Stomach smooth muscle (tissue), 2 donors: ENCODE data around the gene HOXB9.

ENCODE experiments used
- H3K27ac ChIP-seq: one replicate; pipeline ENCODE4 v1.7.0; 2013; ENCODE audit warnings: mild to moderate bottlenecking, low read length, inconsistent platforms
- H3K27me3 ChIP-seq, 2 donors: one replicate each; pipeline ENCODE4 v1.7.0; 2013; ENCODE audit warnings: low read length in 2 of 2; ENCODE audit not compliant: insufficient read depth in 2 of 2, control insufficient read depth in 1 of 2
- H3K36me3 ChIP-seq, 2 donors: one replicate each; pipeline ENCODE4 v1.7.0; 2013; ENCODE audit warnings: low read length in 2 of 2; ENCODE audit not compliant: control insufficient read depth in 2 of 2, insufficient read depth in 2 of 2
- H3K4me1 ChIP-seq: one replicate; pipeline ENCODE4 v1.7.0; 2013; ENCODE audit warnings: low read length; ENCODE audit not compliant: control insufficient read depth, insufficient read depth
- H3K4me3 ChIP-seq, 2 donors: one replicate each; pipeline ENCODE4 v1.7.0; 2013; ENCODE audit warnings: low read length in 2 of 2
- H3K9ac ChIP-seq, 2 donors: one replicate each; pipeline ENCODE4 v1.7.0; 2013; ENCODE audit warnings: low read length in 2 of 2, mild to moderate bottlenecking in 1 of 2
- H3K9me3 ChIP-seq, 2 donors: one replicate each; pipeline ENCODE4 v1.7.0; 2013; ENCODE audit warnings: low read length in 2 of 2; ENCODE audit not compliant: control insufficient read depth in 2 of 2
- donor health status: healthy.
- donor health status: Pancreatic carcinoma.

HOXB9 gene

DNA sequence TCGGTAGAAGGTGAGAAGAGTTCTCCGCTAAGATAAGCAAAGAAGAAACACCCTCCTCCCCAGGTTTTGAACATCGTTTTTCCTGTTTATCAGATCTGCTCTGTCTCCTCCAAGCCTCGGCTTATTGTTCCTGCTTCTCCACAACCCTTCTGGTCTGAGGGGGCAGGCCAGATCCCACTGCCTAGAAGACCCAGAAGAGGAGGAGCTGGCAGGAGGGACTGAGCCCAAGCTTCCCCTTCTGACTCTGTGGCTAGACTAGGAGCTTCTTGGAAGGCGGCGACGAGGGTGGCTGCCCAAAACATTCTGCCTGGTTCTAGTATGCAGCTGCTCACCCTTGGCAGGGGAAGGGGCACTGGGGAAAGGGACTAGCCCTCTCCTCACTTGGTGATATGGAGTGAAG is 27.4 kb downstream of the HOXB9 start:
- Histone ChIP-seq H3K9me3 (no peaks in the 10 kb centered on the region), H3K9ac (no peak overlapping the region), H3K4me3 (peak overlapping the region in 1 of 2 donors; percentile 75), H3K36me3 (no peaks in the 10 kb centered on the region), H3K27me3 (peaks cover 78 to 98% of the 10 kb centered on the region in 2 donors), H3K27ac (no peak overlapping the region), H3K4me1 (peaks cover 38% of the 10 kb centered on the region)

DNA sequence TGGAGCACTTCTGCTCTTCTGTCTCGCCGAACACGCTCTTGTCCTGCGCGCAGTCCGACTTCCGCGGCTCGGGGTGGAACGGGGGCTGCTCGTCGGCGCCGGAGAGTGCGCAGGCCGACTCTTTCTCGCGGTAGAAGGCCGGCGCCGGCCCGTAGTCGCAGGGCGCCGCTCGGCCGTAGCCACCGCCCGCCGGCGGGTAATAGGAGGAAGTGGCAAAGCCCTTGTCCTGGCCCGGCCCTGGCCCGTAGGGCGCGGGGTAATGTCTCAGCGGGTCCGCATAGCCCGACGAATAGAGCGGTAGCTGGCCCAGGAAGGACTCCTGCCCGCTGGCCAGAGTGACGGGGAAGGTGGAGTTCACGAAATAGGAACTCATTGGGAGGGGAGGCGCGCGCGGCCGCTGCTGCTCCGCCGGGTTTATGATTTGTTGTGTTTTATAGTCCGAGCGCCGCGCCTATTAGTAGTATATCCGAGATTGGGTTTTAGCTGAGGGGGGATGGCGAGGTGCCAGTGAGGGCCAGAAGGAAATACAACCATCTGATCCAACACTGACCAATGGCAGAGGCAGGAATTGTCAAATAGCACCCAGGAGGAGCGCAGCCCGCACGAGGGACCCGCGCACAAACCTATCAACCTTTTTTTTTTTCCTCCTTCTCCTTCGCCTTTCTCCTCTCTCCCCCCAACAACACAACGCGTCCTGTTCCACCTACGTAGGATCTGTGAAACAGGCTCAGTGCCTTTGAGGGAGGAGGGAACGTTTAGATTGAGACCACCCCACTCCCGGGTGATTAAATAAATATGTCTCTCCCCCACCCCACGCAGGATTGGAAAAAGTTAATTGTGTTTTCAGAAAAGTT is 28.2 kb downstream of the HOXB9 start:
- H3K9ac ChIP-seq = peak overlapping the region; percentile 17 to 42
- H3K27ac ChIP-seq = no peak overlapping the region
- H3K9me3 ChIP-seq = no peaks in the 10 kb centered on the region
- H3K4me3 ChIP-seq = peak overlapping the region; percentile 60 to 75
- peaks cover 43% of the 10 kb centered on the region for H3K4me1 ChIP-seq
- no peaks in the 10 kb centered on the region for H3K36me3 ChIP-seq
- peaks cover 74 to 97% of the 10 kb centered on the region in 2 donors for H3K27me3 ChIP-seq

GRCh38 chr17:48597528-48597777 is 28.7 kb downstream of the HOXB9 start:
- peak overlapping the region; percentile 60 to 75 for H3K4me3 ChIP-seq
- H3K27ac ChIP-seq = no peak overlapping the region
- peaks cover 47% of the 10 kb centered on the region for H3K4me1 ChIP-seq
- no peaks in the 10 kb centered on the region for H3K9me3 ChIP-seq
- peak overlapping the region; percentile 17 to 42 for H3K9ac ChIP-seq
- peaks cover 70 to 96% of the 10 kb centered on the region in 2 donors for H3K27me3 ChIP-seq
- H3K36me3 ChIP-seq = no peaks in the 10 kb centered on the region

DNA sequence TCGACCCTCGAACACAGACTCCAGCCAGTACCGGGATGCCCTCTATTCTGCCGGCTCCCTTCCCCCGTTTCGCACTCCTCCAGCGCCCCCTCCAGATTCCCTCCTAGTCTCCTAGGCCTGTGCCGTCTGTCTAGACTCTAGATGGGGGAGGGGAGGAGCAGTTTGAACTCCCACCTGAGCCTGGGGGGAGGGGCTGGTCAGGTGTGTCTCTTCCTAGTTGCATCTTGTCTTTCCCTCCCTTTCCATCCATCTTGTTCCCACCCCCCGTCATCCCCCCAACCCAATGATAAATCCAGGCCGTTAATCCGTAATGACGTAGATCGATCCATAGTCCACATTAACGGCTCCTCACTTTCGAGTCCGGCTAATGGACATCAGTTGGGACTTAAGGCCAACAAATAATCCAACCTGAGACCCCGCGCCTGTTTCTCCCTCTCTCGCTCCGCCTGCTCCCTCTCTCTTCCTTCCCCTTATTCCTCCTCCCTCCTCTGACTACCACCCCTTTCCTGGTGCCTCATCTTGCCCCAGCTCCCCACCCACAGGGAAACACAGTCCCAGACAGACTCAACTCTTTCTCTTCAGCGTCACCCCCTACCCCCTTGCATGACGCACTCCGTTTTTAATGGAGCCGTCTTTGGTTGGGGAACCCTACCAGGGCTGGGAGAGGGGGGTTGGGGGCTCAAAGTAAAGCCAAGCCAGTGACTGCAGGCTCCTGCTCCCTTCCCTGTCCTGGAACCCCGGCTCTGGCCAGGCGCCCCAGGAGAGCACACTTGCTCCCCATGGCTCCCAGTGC is 29.2 kb downstream of the HOXB9 start:
- Histone ChIP-seq H3K4me1 (peaks cover 49% of the 10 kb centered on the region), H3K9me3 (no peaks in the 10 kb centered on the region), H3K27ac (no peak overlapping the region), H3K27me3 (peaks cover 68 to 96% of the 10 kb centered on the region in 2 donors), H3K4me3 (peak overlapping the region in 1 of 2 donors; percentile 75), H3K36me3 (no peaks in the 10 kb centered on the region), H3K9ac (peak overlapping the region in 1 of 2 donors; percentile 15)

- Histone ChIP-seq H3K36me3 (no peaks in the 10 kb centered on the region), H3K27me3 (peaks cover 62 to 93% of the 10 kb centered on the region in 2 donors), H3K9me3 (no peaks in the 10 kb centered on the region), H3K9ac (no peak overlapping the region), H3K4me3 (peak overlapping the region in 1 of 2 donors; percentile 75), H3K4me1 (peaks cover 53% of the 10 kb centered on the region), H3K27ac (no peak overlapping the region)
These were observed 30.0 kb downstream of the HOXB9 start for GRCh38 chr17:48596000-48596734.

DNA sequence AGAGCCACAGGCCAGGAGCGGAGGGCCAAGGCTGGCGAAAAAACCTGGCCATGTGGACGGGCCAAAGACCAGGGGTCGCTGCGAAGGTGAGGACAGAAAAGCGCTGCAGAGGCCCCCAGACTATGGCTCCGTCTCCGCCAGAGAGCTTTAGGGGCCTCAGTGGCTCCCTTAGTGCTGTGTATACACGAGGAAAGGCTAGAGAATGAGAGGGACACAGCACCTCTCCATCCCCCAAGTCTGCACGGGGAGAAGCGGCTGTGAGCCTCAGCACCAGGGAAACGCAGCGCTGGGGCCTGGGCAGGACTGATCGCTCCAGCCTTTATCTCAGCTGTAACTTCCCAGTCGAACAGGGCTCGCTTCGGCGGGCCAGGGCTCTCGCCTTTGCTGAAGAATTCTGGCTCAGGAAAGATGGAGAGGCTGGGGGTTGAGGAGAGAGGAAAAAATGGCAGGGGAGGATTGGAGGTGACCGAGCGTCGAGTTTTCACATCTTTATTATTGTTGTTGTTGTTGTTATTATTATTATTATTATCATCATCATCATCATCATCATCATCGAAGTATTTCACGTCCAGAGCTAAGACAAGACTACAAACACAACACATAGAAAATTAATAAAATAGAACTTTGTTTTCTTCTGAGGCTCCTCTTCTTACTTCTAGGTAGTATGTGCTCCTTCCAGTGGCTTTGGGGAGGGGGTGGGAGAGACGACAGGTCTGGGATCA is 30.7 kb downstream of the HOXB9 start:
- H3K36me3 ChIP-seq = no peaks in the 10 kb centered on the region
- H3K4me1 ChIP-seq = peaks cover 56% of the 10 kb centered on the region
- H3K4me3 ChIP-seq = no peak overlapping the region
- H3K27ac ChIP-seq = no peak overlapping the region
- no peaks in the 10 kb centered on the region for H3K9me3 ChIP-seq
- no peak overlapping the region for H3K9ac ChIP-seq
- H3K27me3 ChIP-seq = peaks cover 56 to 94% of the 10 kb centered on the region in 2 donors

DNA sequence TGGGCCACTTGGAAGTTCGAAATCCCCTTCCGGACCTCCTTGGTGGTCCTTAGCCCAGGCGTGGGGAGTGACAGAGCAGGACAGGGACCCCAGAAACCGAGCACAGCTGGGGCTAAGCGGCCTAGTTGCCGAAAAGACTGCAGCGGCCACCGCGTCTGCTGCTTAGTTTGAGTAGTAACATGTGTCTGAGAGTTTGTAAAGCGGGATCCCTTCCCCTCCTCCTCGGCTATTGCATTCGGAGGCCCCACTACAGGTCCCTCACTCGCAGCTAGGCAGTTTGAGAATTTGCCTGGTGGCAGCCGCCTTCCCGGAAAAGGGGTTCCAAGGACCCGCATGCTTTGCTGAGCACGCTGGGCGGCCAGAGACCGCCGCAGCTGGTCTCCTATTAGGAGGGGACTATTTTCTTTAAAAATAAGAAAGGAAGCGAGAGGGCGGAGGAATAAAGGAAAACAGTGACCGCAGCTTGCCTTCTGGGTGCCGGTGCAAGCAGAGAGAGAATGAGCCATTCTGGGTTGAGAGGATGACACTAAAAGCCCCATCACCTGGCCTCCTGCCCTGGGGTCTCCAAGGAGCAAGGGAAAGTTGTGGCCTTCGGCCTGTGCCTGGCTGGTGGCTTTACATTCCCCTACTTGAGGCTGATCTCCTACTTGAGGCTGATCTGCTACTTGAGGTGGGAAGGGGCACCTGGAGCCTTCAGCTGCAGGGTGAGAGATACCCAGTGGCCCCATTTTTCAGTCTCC is 31.4 kb downstream of the HOXB9 start:
- no peaks in the 10 kb centered on the region for H3K9me3 ChIP-seq
- H3K4me1 ChIP-seq = peaks cover 56% of the 10 kb centered on the region
- H3K27ac ChIP-seq = no peak overlapping the region
- no peaks in the 10 kb centered on the region for H3K36me3 ChIP-seq
- peaks cover 49 to 92% of the 10 kb centered on the region in 2 donors for H3K27me3 ChIP-seq
- H3K9ac ChIP-seq = peak overlapping the region in 1 of 2 donors; percentile 29
- H3K4me3 ChIP-seq = peak overlapping the region in 1 of 2 donors; percentile 79

DNA sequence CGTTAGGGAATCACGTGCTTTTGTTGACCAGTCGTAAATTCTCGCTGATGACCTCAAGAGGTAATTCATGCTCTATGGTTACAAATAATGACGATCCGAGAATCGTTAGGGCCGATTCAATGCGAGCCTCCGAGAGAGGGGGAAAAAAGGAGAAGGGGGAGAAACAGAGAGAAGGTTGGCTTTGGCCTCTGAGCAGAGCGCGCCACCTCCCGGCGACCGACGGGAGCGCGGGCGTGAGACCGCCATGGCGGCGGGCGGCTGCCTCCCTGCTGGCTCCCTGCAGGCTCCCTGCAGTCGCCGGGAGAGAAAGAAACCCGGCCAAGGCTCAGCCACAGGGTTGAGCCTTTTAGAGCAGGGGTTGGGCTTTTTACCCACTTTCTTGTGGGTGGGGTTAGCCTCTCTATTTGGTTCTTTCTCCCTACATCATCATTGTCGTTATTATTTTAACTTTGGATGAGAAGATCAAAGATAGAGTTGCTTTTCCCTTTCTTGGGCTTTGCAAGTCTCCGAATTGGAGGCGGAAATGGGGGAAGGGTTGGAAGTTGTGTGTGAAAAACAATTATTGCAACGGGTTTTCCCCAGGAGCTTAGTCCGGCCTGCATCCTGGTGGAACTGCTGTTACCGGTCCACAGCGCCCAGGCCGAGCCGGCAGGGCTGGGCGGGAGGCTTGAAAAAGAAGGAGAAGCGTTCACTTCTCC is 32.2 kb downstream of the HOXB9 start:
- Histone ChIP-seq H3K27me3 (peaks cover 43 to 92% of the 10 kb centered on the region in 2 donors), H3K36me3 (no peaks in the 10 kb centered on the region), H3K4me3 (peak overlapping the region; percentile 59 to 79), H3K9ac (peak overlapping the region in 1 of 2 donors; percentile 29), H3K27ac (no peak overlapping the region), H3K9me3 (no peaks in the 10 kb centered on the region), H3K4me1 (peaks cover 56% of the 10 kb centered on the region)

DNA sequence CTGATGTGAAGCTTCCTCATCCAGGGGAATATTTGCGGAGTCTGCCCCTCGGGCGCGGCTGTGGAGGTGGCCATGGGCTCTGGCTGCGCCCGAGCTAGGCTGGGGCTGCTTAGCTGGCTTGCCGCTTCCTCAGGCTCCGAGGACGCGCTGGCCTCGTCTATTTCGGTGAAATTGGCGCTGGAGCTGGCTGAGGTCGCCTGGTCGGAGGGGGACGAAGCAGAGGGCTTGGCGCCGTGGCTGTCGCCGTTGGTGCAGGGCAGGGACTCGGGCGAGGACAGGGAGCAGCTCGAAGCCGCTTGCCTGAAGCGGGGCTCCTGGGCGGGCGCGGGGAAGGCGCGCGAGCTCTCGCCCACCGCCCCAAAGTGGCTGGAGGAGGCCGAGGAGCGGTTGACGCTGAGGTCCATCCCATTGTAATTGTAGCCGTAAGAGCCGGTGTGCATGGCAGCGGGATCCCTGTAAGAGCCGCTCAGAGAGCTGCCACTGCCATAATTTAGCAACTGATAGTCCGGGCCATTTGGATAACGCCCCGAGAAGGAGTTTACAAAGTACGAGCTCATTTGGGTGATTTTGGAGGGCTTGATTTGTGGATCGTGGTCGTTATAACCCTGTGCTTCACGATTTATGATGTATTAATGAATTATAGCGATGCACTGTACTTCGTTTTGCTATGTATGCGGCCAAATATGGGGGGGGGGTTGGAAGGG is 32.9 kb downstream of the HOXB9 start, which contains the start of gene HOXB5:
TSS of gene HOXB5 (minus strand) at position 654 of the 704 bp plus-strand sequence. CDS start at position 557, 97 bp downstream.
- H3K36me3 ChIP-seq = no peaks in the 10 kb centered on the region
- H3K9ac ChIP-seq = peak within 1 kb of the TSS; percentile 44 to 68
- peaks cover 54% of the 10 kb centered on the region for H3K4me1 ChIP-seq
- peak within 1 kb of the TSS; percentile 37 for H3K27ac ChIP-seq
- peak within 1 kb of the TSS; percentile 59 to 79 for H3K4me3 ChIP-seq
- H3K27me3 ChIP-seq = peaks cover 35 to 88% of the 10 kb centered on the region in 2 donors
- no peaks in the 10 kb centered on the region for H3K9me3 ChIP-seq
